HG02943 (cell line): ENCODE measurements around the gene CPD.

Experiments
- ATAC-seq: cut with Tn5 transposase; IDR thresholded peaks from one replicate; pipeline ENCODE4 v1.9.1; 2021; ENCODE audit warnings: mild to moderate bottlenecking, low read depth, moderate library complexity; ENCODE audit not compliant: unreplicated experiment

CPD gene

GRCh38 chr17:30483159-30483558, 104.4 kb downstream of the CPD start:
- no peak for ATAC-seq

GRCh38 chr17:30493780-30494179, 115.1 kb downstream of the CPD start:
- ATAC-seq: no peak

- ATAC-seq: no peak
These were observed 116.9 kb downstream of the CPD start for GRCh38 chr17:30495586-30495985.

GRCh38 chr17:30503558-30503957, 124.8 kb downstream of the CPD start:
- ATAC-seq: no peak

- no peak for ATAC-seq
These were observed 127.2 kb downstream of the CPD start for GRCh38 chr17:30505868-30506417.

GRCh38 chr17:30506481-30506880, 127.8 kb downstream of the CPD start:
- ATAC-seq: no peak

GRCh38 chr17:30513346-30513745, 134.6 kb downstream of the CPD start:
- ATAC-seq: no peak

GRCh38 chr17:30514895-30515596, 136.3 kb downstream of the CPD start:
- no peak for ATAC-seq

GRCh38 chr17:30517786-30518185, 139.1 kb downstream of the CPD start:
- no peak for ATAC-seq

GRCh38 chr17:30519166-30519565, 140.4 kb downstream of the CPD start:
- no peak for ATAC-seq
